HG03159 (cell line): ENCODE results near the gene KLF7.
"Not testable (repeated sequence)": the region's sequence is repeated elsewhere in the genome, so short reads cannot be mapped to it uniquely, and the experiment has no call there.

Experiments
- ATAC-seq: cut with Tn5 transposase; IDR thresholded peaks from one replicate; pipeline ENCODE4 v1.9.1; 2021; ENCODE audit warnings: mild to moderate bottlenecking, moderate library complexity; ENCODE audit not compliant: unreplicated experiment

KLF7 gene

DNA sequence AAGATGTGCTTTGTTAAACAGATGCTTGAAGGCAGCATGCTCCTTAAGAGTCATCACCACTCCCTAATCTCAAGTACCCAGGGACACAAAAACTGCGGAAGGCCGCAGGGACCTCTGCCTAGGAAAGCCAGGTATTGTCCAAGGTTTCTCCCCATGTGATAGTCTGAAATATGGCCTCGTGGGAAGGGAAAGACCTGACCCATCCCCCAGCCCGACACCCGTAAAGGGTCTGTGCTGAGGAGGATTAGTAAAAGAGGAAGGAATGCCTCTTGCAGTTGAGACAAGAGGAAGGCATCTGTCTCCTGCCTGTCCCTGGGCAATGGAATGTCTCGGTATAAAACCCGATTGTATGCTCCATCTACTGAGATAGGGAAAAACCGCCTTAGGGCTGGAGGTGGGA lies 128.7 kb downstream of the KLF7 start:
- not testable (repeated sequence) for ATAC-seq

DNA sequence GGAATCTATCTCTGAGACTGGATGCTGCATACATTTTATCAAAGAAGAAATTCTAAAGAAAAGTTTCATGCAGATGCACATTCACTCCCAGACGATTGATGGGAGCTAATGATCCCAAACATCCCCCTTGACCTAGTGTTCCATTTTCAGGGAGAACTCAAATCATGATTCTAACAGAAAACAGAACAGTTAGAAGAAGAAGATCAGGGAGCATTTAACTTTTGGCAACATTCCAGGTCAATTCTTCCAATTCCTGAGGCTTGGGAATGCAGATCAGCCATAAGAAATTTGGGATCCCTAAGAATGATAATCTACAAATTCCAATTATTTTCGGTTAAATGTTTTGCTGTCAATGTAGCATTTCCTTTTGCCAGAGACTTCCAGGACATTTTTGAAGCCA lies 129.9 kb downstream of the KLF7 start:
- ATAC-seq: no peak

DNA sequence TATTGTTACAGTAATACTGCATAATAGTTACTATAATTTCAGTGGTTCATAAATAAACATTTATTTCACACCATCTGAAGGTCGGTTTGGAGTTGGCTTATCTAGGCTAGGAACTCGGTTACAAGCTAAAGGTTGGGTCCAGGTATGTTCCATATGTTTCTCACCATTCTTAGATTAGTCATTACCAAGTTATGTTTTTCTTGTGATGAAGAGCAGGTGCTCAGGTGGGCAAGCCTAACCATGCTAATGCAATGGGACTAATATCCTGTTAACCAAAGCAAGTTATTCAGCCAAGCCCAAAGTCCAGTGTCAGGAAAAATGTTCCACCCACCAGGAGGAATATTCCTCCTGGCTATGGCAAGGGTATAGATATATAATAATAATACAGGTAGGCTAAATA lies 133.3 kb downstream of the KLF7 start:
- no peak for ATAC-seq
